Peyer's patch (tissue), 4 donors: Measurements from ENCODE around the gene ENOPH1. TPM values are rescaled to one million over a fixed set of nuclear protein-coding genes. Genes with fewer than 3 reads are reported as not detected.

Experiments used
- DNase-seq, 3 donors: peaks; one replicate each; pipeline ENCODE4 v3.0.0-alpha.2; 2017 to 2019
- H3K27ac ChIP-seq, 4 donors: fragments of 200-600 bp; sonication (generic); one replicate each; pipeline ENCODE4 v1.5.1; 2016 to 2019
- H3K27me3 ChIP-seq, 2 donors: fragments of 200-600 bp; sonication (generic); one replicate each; pipeline ENCODE4 v1.5.1; 2019
- H3K36me3 ChIP-seq, 3 donors: fragments of 200-600 bp; sonication (generic); one replicate each; pipeline ENCODE4 v1.5.1; 2016 to 2019
- H3K4me1 ChIP-seq, 4 donors: fragments of 200-600 bp; sonication (generic); one replicate each; pipeline ENCODE4 v1.5.1; 2016 to 2019
- H3K4me3 ChIP-seq, 4 donors: fragments of 200-600 bp; sonication (generic); 1 replicate in 3 of 4; 2 replicates in 1 of 4; pipeline ENCODE4 v1.5.1; 2016 to 2019; ENCODE audit warnings: mild to moderate bottlenecking in 1 of 4
- H3K9me3 ChIP-seq, 4 donors: fragments of 200-600 bp; sonication (generic); one replicate each; pipeline ENCODE4 v1.5.1; 2016 to 2019; ENCODE audit warnings: mild to moderate bottlenecking in 1 of 4
- CTCF ChIP-seq, 6 experiments: fragments of 450-650 bp in 4 of 6; fragments of 200-600 bp in 2 of 6; sonication (generic) in 1 of 6; IDR thresholded peaks; one replicate each; pipeline ENCODE4 v1.5.1; 2017 to 2019; ENCODE audit warnings: antibody characterized with exemption in 6 of 6, mild to moderate bottlenecking in 3 of 6, moderate library complexity in 1 of 6
- POLR2A ChIP-seq, 2 donors: fragments of 450-650 bp; IDR thresholded peaks; one replicate each; pipeline ENCODE4 v1.5.1; 2017; ENCODE audit warnings: antibody characterized with exemption in 2 of 2, mild to moderate bottlenecking in 2 of 2, moderate library complexity in 2 of 2
- small RNA-seq, 2 donors: library from RNA; depleted of rRNA; stranded (forward); fragments of <200 nt; gene quantifications; one replicate each; pipeline ENCODE3, GENCODE V24; 2016
- total RNA-seq, 4 donors: library from RNA; depleted of rRNA; stranded (reverse); fragments of >200 nt; gene quantifications; one replicate each; pipeline ENCODE4 v1.1.0, GENCODE V29; 2016

ENOPH1 gene
- total RNA-seq, 4 donors from 2014 or later = 8.2 to 18.6 (median 15.2) TPM

GRCh38 chr4:82508011-82508410 is 77.6 kb downstream of the ENOPH1 start:
- no peak overlapping the region for H3K27ac ChIP-seq
- no peaks in the 10 kb centered on the region for H3K9me3 ChIP-seq
- H3K36me3 ChIP-seq = no peaks in the 10 kb centered on the region
- no peak for TF ChIP-seq CTCF (IDR thresholded peaks at IDR 0.05)
- DNase-seq = no peak
- H3K4me3 ChIP-seq = no peak overlapping the region
- no peaks in the 10 kb centered on the region for H3K4me1 ChIP-seq
- H3K27me3 ChIP-seq = no peaks in the 10 kb centered on the region

- Histone ChIP-seq H3K36me3 (no peaks in the 10 kb centered on the region), H3K4me1 (no peaks in the 10 kb centered on the region), H3K27ac (no peak overlapping the region), H3K4me3 (no peak overlapping the region), H3K9me3 (no peaks in the 10 kb centered on the region), H3K27me3 (no peaks in the 10 kb centered on the region)
- TF ChIP-seq POLR2A (IDR thresholded peaks at IDR 0.05) (no peak), CTCF (IDR thresholded peaks at IDR 0.05) (no peak)
- DNase-seq = no peak
Observed at GRCh38 chr4:82508806-82509428, 78.5 kb downstream of the ENOPH1 start.

- no peak overlapping the region for H3K27ac ChIP-seq
- no peak for TF ChIP-seq POLR2A (IDR thresholded peaks at IDR 0.05)
- TF ChIP-seq CTCF (IDR thresholded peaks at IDR 0.05) = no peak
- no peaks in the 10 kb centered on the region for H3K9me3 ChIP-seq
- no peak for DNase-seq
- no peak overlapping the region for H3K4me3 ChIP-seq
- H3K27me3 ChIP-seq = no peaks in the 10 kb centered on the region
- H3K4me1 ChIP-seq = no peaks in the 10 kb centered on the region
- no peaks in the 10 kb centered on the region for H3K36me3 ChIP-seq
Observed at GRCh38 chr4:82510216-82510615, 79.8 kb downstream of the ENOPH1 start.

Small RNAs within 50 kb of the gene (small RNA-seq; reads per million reads assigned to genes)
- 0 to 0.06 reads per million in 2 donors for gene RF00150

Other genes with a start within 250 kb of the ENOPH1 start
- gene HNRNPD, start 56.6 kb upstream of the ENOPH1 start, total RNA-seq = 100 to 1,000 TPM in 3 of 4 donors, 10 to 100 TPM in 1; 95.6 to 342 (median 136) TPM
- gene HNRNPDL, start 128 bp upstream of the ENOPH1 start, total RNA-seq = 100 to 1,000 TPM in 2 of 4 donors, 10 to 100 TPM in 2; 61.8 to 210 (median 101) TPM
- 1 to 10 TPM in 2 of 4 donors, under 1 TPM in 1, not detected in 1; 0.88 to 1.3 (median 1.1) TPM for gene TMEM150C, start 131.4 kb downstream of the ENOPH1 start, total RNA-seq